Body of pancreas (tissue), 4 donors: Measurements from ENCODE around the gene SUCO. TPM values are rescaled to one million over a fixed set of nuclear protein-coding genes. Genes with fewer than 3 reads are reported as not detected.

Experiments used
- ATAC-seq: fragments of 150-250 bp; one replicate; pipeline ENCODE4 v1.9.1; 2016
- DNase-seq, 4 donors: peaks; one replicate each; pipeline ENCODE4 v3.0.0-alpha.2; 2019
- H3K27ac ChIP-seq, 4 donors: fragments of 200-600 bp; sonication (generic); 1 replicate in 3 of 4; 2 replicates in 1 of 4; pipeline versions ENCODE4 v1.5.1 to v1.6.1; 2016 to 2019; ENCODE audit warnings: mild to moderate bottlenecking in 1 of 4, mixed read lengths in 1 of 4, moderate library complexity in 1 of 4
- H3K27me3 ChIP-seq, 2 donors: fragments of 200-600 bp; sonication (generic); one replicate each; pipeline ENCODE4 v1.6.0; 2016; ENCODE audit warnings: mild to moderate bottlenecking in 1 of 2
- H3K36me3 ChIP-seq, 2 donors: fragments of 200-600 bp; sonication (generic); replicated peaks in 1 of 2; 2 replicates each; pipeline ENCODE4 v1.5.1; 2016; ENCODE audit warnings: low read depth in 2 of 2; ENCODE audit not compliant: insufficient read depth in 1 of 2
- H3K4me1 ChIP-seq: fragments of 200-600 bp; sonication (generic); one replicate; pipeline ENCODE4 v1.6.0; 2016
- H3K4me3 ChIP-seq, 2 donors: fragments of 200-600 bp; sonication (generic); 1 replicate in 1 of 2; 2 replicates in 1 of 2; pipeline ENCODE4 v1.5.1; 2016 to 2019
- H3K9me3 ChIP-seq, 3 donors: fragments of 200-600 bp; sonication (generic); 1 replicate in 2 of 3; 2 replicates in 1 of 3; pipeline ENCODE4 v1.5.1; 2016
- CTCF ChIP-seq, 7 experiments: fragments of 450-650 bp in 4 of 7; fragments of 200-600 bp in 3 of 7; sonication (generic) in 3 of 7; IDR thresholded peaks; one replicate each; pipeline ENCODE4 v1.5.1; 2016 to 2019; ENCODE audit warnings: antibody characterized with exemption in 7 of 7
- POLR2A ChIP-seq, 3 donors: fragments of 450-650 bp; IDR thresholded peaks; one replicate each; pipeline ENCODE4 v1.6.1; 2016; ENCODE audit warnings: antibody characterized with exemption in 3 of 3, mild to moderate bottlenecking in 2 of 3
- WGBS, 2 donors: methylation state at CpG; one replicate each; pipeline ENCODE4 v1.1.5; 2017; 5-methylcytosine and 5-hydroxymethylcytosine counted together
- intact Hi-C: fragments of 100-400 bp; cut with DNase I; formaldehyde crosslinking; loops from one replicate; pipeline ENCODE4 v1.15.1; 2023
- total RNA-seq, 2 donors: library from RNA; depleted of rRNA; stranded (reverse); fragments of >200 nt; gene quantifications; one replicate each; pipeline ENCODE4 v1.1.0, GENCODE V29; 2016

SUCO gene
- 10 to 100 TPM; 61.0 to 68.6 TPM for total RNA-seq

GRCh38 chr1:172532700-172533512, at the start of gene SUCO:
TSS of gene SUCO (plus strand) at chr1:172533150. CDS start at chr1:172533436, 286 bp downstream.
- no peaks in the 10 kb centered on the region for H3K9me3 ChIP-seq
- H3K4me3 ChIP-seq, result peak within 1 kb of the TSS; percentile 66 to 80
- H3K27ac ChIP-seq, result peak within 1 kb of the TSS; percentile 95 to 99 (median 98)
- no peaks in the 10 kb centered on the region for H3K36me3 ChIP-seq
- ATAC-seq (peak; percentile 92), DNase-seq (peak; percentile 100)
- H3K4me1 ChIP-seq, result peaks cover 30% of the 10 kb centered on the region
- WGBS, 2 donors, result 0% methylated on average over 21 to 74 of the region's 74 CpGs
- H3K27me3 ChIP-seq, result no peaks in the 10 kb centered on the region
- TF ChIP-seq CTCF (IDR thresholded peaks at IDR 0.05), result peak in 1 of 7 experiments; percentile 9
- peak; percentile 98 to 100 (median 99) for TF ChIP-seq POLR2A (IDR thresholded peaks at IDR 0.05)
- intact Hi-C loops, result no loop called here

DNA sequence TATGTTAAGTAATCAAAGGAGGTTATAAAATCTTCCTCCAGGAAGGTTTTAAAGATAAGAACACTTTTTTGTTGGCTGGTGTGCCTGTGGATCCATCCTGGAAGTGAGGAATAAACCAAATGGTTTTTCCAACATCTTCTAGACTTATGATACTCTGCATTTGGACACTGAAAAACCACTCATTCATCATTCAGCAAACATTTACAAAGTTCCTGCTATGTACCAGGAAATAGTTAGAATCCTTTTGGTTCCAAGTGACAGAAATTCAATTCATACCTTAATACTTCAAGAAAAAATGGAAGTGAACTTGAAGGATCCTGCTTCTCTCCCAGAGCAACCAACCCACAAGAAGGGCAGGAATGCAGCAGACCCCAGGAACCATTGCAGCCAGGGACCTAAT, 49.5 kb upstream of the SUCO start:
- TF ChIP-seq POLR2A (IDR thresholded peaks at IDR 0.05) (no peak), CTCF (IDR thresholded peaks at IDR 0.05) (no peak)
- Histone ChIP-seq H3K27me3 (no peaks in the 10 kb centered on the region), H3K36me3 (no peaks in the 10 kb centered on the region), H3K4me1 (no peaks in the 10 kb centered on the region), H3K9me3 (no peaks in the 10 kb centered on the region), H3K4me3 (no peak overlapping the region), H3K27ac (no peak overlapping the region)
- DNase-seq (no peak), ATAC-seq (no peak)
- intact Hi-C loops, result no loop called here

DNA sequence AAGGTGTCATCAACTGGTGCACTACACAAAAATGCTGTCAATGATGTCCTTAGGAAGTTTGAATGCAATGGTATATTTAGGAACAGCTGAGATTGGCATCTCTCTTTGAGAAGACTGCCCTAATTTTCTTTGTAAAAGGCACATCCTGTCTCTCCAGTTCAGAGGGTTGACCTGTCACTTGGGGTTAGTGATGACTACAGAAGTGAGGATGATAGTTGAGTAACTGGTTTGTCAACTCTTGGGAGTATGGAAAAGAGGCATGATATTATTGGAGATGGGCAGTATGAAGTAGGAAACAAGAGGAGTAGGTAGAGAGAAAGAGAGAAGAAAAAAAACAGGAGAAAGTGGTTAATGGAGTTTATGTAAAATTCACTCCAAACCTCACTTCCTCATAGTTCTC, 48.7 kb upstream of the SUCO start:
- Histone ChIP-seq H3K27ac (no peak overlapping the region), H3K36me3 (no peaks in the 10 kb centered on the region), H3K4me3 (no peak overlapping the region), H3K9me3 (no peaks in the 10 kb centered on the region), H3K4me1 (no peaks in the 10 kb centered on the region), H3K27me3 (no peaks in the 10 kb centered on the region)
- intact Hi-C loops, result no loop called here
- TF ChIP-seq CTCF (IDR thresholded peaks at IDR 0.05) (no peak), POLR2A (IDR thresholded peaks at IDR 0.05) (no peak)
- DNase-seq (no peak), ATAC-seq (no peak)

- Histone ChIP-seq H3K27me3 (no peaks in the 10 kb centered on the region), H3K36me3 (no peaks in the 10 kb centered on the region), H3K9me3 (no peaks in the 10 kb centered on the region), H3K4me1 (no peaks in the 10 kb centered on the region), H3K4me3 (no peak overlapping the region), H3K27ac (no peak overlapping the region)
- intact Hi-C loops, result no loop called here
- WGBS, 2 donors, result 60 to 71% methylated on average over 5 of the region's 5 CpGs
- ATAC-seq (no peak), DNase-seq (no peak)
- TF ChIP-seq POLR2A (IDR thresholded peaks at IDR 0.05) (no peak), CTCF (IDR thresholded peaks at IDR 0.05) (no peak)
Measured at GRCh38 chr1:172485626-172486025, 47.3 kb upstream of the SUCO start.
